ENCODE data around the gene CMKLR1.

Gene CMKLR1

DNA sequence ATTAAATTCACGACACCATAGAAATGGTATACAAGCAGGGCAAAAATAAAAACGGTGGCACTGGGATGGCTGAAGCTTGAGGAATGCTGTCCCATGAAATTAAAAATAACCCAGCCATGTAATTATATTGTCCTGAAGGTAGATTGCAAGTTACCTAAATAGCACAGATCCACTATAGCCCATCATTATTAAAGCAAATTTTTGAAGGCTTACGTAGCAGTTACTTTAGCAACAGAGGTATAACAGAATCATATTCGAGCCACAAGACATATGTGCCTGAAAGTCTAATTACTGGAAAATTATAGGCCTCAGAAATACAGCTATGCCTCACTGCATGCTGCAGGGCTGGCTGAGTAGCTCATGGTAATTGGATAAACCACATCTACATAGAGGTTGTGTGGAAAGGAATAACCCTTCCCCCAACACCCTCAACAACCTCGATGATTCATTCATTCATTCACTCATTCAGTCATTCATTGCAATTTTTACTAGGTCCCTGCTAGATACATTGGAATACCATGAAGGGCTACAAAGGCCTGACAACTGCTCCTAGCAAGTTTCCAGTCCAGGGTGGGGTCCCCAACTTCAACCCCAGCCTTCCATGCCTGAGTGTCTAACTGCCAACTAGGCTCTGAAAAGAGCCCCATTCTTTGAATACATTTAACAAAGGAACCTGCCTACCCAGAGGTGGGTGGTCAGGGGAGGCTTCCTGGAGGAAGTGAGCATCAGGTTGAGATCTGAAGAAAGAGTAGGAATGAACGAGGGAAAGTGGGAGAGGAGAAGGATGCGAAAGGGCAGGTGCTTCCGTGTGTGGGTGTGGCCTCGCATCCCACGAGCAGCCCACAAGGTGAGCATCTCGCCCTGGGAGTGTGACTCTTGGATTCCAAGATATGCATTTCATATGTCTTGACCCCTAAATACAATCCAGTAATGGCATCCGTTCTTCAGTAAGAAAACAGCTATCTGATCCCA is 18.0 kb upstream of the CMKLR1 start:
- TF ChIP-seq, protein P1, sequence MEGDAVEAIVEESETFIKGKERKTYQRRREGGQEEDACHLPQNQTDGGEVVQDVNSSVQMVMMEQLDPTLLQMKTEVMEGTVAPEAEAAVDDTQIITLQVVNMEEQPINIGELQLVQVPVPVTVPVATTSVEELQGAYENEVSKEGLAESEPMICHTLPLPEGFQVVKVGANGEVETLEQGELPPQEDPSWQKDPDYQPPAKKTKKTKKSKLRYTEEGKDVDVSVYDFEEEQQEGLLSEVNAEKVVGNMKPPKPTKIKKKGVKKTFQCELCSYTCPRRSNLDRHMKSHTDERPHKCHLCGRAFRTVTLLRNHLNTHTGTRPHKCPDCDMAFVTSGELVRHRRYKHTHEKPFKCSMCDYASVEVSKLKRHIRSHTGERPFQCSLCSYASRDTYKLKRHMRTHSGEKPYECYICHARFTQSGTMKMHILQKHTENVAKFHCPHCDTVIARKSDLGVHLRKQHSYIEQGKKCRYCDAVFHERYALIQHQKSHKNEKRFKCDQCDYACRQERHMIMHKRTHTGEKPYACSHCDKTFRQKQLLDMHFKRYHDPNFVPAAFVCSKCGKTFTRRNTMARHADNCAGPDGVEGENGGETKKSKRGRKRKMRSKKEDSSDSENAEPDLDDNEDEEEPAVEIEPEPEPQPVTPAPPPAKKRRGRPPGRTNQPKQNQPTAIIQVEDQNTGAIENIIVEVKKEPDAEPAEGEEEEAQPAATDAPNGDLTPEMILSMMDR (conservative IDR thresholded peaks at IDR 0.05; ENCODE audit: low read depth, low read length), result no peak
- no peak overlapping the region for H3K4me3 ChIP-seq (ENCODE audit: low read length)
- no peak for DNase-seq (ENCODE audit: low read depth)

DNA sequence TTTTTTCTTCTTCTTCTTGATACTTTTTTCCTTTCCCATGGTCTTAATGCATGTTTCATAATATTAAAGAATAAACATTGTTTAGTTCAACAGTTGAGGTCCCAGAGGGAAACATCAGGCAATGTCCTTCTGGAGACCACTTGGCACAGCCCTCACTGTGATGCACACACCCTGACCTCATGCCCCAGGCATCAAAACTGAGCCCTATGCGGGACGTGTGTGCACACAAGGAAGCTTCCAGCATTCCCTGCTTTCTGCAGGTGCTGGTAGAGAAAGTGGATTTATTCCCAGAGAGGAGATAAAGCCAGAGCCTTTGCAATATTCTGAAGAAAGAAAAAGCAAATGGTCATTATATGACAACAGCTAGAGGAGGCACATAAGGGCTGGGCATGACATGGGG is 16.0 kb upstream of the CMKLR1 start:
- TF ChIP-seq, protein P1 (conservative IDR thresholded peaks at IDR 0.05; ENCODE audit: low read depth, low read length), result no peak
- no peak for DNase-seq (ENCODE audit: low read depth)

DNA sequence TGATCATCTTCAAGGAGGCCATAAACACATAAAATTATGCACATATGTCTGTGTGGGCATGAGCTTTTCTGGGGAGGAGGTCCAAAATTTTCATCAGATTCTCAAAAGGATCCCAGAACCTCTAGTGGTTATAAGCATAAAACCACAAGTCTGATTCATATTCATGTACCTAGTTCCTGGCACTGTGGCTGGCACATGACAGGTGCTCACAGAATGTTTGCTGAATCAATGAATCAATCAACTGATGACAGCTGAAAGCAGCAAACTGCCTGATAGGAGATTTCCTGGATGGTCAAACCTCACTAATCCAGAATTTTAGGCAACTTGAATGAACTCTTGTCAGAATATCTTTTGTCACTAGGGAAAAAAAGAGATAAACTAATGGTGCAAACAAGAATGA is 13.5 kb upstream of the CMKLR1 start:
- no peak for DNase-seq (ENCODE audit: low read depth)
- TF ChIP-seq, protein P1 (conservative IDR thresholded peaks at IDR 0.05; ENCODE audit: low read depth, low read length), result no peak
- no peak overlapping the region for H3K4me3 ChIP-seq (ENCODE audit: low read length)

More for the DNA sequence above, 16.0 kb upstream of the CMKLR1 start:
- no peak overlapping the region for H3K4me3 ChIP-seq (ENCODE audit: low read length)

- H3K4me3 ChIP-seq (ENCODE audit: low read length), result no peak overlapping the region
- DNase-seq (ENCODE audit: low read depth), result no peak
- TF ChIP-seq, protein P1 (conservative IDR thresholded peaks at IDR 0.05; ENCODE audit: low read depth, low read length), result no peak
These were observed 11.4 kb upstream of the CMKLR1 start for GRCh38 chr12:108350511-108350910.

DNA sequence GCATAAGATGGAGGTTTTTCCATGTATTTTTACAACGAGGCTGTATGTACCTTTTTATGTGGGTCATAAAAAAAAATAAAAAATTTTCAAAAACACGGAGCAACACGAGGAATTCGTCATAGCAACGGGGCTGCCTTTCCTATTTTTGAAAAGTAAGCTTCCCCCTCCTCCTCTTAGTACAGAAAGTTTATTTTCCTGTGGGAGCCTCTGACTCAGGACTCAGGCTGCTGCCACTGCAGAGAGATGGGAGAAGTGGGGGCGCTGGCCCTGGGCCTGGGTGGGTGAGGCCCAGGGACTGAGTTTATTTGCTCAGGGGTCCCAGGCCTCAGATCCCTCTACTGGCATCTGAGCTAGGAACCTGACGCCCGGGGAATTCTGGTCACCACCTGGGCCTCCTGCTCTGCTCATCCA is 10.2 kb upstream of the CMKLR1 start:
- H3K4me3 ChIP-seq (ENCODE audit: low read length), result no peak overlapping the region
- no peak for DNase-seq (ENCODE audit: low read depth)
- TF ChIP-seq, protein P1 (conservative IDR thresholded peaks at IDR 0.05; ENCODE audit: low read depth, low read length), result no peak

DNA sequence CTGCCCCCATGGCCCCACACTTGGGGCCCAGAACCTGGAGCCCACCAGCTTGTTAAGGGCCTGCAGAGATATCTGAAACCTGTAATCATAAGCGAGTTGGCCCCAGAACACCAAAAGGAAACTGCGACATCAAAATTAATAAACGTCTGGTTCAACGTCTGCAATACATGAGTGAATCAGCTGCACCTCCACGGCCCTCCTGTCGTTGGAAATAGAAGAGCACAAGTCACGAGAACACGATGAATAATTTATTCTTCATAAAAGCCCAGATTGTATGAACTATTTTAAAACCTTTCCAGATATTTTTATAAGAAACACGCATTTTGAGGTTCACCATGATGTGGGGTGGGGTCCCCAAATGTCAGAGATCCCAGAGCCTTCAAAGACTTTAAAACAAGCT is 9.7 kb upstream of the CMKLR1 start:
- DNase-seq (ENCODE audit: low read depth), result no peak
- no peak overlapping the region for H3K4me3 ChIP-seq (ENCODE audit: low read length)
- TF ChIP-seq, protein P1 (conservative IDR thresholded peaks at IDR 0.05; ENCODE audit: low read depth, low read length), result no peak
